ENCODE results near the gene MCRS1. TPM values are rescaled to one million over a fixed set of nuclear protein-coding genes. Genes with fewer than 3 reads are reported as not detected.

MCRS1 gene
- total RNA-seq, 4 donors from 2014 or later = 68.0 to 107 (median 85.6) TPM

DNA sequence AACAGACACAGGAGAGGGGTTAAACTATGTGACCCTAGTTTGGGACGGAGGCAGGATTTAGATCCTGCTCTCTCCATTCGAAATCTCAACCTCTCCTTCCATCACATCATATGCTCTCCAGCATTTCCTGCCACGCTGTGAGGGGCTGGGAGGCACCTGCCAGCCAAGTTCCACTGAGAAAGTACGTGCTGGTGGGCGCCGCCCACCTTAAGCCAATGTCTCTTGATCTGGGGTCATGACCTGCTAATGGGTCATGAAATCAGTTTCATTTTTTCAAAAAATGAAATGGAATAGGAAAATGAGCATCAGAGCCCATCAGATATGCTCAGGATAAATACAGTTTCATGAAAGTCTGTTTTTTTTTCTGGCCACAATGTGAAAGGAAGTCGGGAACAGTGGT is 7.2 kb downstream of the MCRS1 start:
- H3K36me3 ChIP-seq = peaks cover 0 to 93% (median 0%) of the 10 kb centered on the region in 3 donors
- DNase-seq = no peak
- H3K27ac ChIP-seq = no peak overlapping the region
- no peaks in the 10 kb centered on the region for H3K4me1 ChIP-seq
- TF ChIP-seq POLR2A (IDR thresholded peaks at IDR 0.05) = no peak
- TF ChIP-seq, protein P1, sequence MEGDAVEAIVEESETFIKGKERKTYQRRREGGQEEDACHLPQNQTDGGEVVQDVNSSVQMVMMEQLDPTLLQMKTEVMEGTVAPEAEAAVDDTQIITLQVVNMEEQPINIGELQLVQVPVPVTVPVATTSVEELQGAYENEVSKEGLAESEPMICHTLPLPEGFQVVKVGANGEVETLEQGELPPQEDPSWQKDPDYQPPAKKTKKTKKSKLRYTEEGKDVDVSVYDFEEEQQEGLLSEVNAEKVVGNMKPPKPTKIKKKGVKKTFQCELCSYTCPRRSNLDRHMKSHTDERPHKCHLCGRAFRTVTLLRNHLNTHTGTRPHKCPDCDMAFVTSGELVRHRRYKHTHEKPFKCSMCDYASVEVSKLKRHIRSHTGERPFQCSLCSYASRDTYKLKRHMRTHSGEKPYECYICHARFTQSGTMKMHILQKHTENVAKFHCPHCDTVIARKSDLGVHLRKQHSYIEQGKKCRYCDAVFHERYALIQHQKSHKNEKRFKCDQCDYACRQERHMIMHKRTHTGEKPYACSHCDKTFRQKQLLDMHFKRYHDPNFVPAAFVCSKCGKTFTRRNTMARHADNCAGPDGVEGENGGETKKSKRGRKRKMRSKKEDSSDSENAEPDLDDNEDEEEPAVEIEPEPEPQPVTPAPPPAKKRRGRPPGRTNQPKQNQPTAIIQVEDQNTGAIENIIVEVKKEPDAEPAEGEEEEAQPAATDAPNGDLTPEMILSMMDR (IDR thresholded peaks at IDR 0.05) = no peak
- H3K27me3 ChIP-seq = no peaks in the 10 kb centered on the region
- no peak overlapping the region for H3K4me3 ChIP-seq
- no peaks in the 10 kb centered on the region for H3K9me3 ChIP-seq

DNA sequence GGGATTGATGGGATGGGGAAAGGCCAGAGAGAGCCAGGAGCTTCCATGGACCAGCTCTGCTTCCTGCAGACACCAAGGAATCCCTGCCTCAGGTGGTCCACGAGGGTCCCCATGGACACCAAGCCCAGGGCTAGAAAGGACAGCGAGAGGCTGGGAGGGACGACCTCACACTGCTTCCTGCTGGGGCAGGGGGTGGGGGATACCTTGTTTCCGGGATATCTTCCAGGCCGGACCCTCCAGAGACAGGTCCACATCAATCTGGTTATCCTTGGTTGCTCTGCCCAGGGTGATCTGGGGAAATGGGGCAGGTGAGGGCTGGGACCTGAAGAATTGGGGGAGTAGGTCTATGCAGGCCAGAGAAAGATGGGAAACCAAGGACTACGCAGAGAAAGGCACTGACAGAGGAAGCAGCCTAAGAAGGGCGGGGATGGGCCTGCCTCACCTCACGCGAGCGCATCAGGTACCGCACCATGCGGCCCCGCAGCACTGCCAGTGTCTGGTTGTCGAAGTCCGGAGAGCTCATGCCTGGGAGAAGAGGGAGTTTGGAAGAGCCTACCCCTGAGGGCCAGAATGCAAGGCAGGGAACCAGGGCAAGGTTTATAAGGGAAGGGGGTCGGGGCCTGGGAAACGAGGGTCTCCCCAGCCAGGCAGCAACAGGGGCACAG is 8.8 kb downstream of the MCRS1 start:
- H3K9me3 ChIP-seq = no peaks in the 10 kb centered on the region
- peaks cover 0 to 78% (median 0%) of the 10 kb centered on the region in 3 donors for H3K36me3 ChIP-seq
- H3K4me1 ChIP-seq = no peaks in the 10 kb centered on the region
- TF ChIP-seq, protein P1 (IDR thresholded peaks at IDR 0.05) = no peak
- TF ChIP-seq POLR2A (IDR thresholded peaks at IDR 0.05) = no peak
- no peak overlapping the region for H3K27ac ChIP-seq
- DNase-seq = peak in 1 of 3 donors; percentile 44
- no peaks in the 10 kb centered on the region for H3K27me3 ChIP-seq
- no peak overlapping the region for H3K4me3 ChIP-seq

DNA sequence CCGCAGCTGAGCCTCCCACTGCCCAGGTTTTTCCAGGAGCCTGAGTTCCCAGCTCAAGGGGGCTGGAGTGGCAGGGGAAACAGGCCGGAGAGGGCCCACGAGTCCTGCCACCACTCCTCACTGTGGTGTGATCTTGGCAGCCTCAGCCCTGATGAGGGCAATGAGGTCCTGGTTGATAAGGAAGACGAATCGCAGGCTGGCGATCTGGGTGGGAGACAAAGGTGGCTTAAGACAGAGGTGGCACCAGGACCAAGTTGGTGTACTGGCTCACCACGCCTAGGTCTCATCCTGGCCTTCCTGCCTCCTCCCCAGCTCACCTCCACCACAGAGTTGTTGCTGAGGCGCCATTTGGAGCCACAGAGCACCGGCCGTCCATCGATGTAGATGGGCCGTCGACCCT is 9.4 kb downstream of the MCRS1 start:
- TF ChIP-seq, protein P1 (IDR thresholded peaks at IDR 0.05) = no peak
- no peak for TF ChIP-seq POLR2A (IDR thresholded peaks at IDR 0.05)
- DNase-seq = no peak
- peaks cover 0 to 72% (median 0%) of the 10 kb centered on the region in 3 donors for H3K36me3 ChIP-seq

DNA sequence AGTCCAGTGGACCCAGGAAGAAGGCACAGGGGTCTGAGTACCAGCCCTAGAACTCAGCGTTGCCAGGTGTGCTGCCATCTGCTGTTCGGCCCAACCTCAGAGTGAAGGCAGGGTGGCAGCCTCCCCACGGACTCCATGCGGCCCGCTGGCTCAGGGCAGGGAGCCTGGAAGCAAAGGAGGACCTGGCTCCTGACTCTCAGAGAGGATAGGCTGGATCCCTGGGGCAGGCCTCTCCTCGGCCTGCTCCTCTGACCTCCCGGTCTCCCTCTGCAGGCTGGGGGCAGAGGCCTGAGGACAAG is 10.1 kb downstream of the MCRS1 start:
- Histone ChIP-seq H3K9me3 (no peaks in the 10 kb centered on the region), H3K4me1 (no peaks in the 10 kb centered on the region), H3K4me3 (no peak overlapping the region), H3K27ac (no peak overlapping the region), H3K27me3 (no peaks in the 10 kb centered on the region), H3K36me3 (peaks cover 0 to 65% (median 0%) of the 10 kb centered on the region in 3 donors)
- TF ChIP-seq POLR2A (IDR thresholded peaks at IDR 0.05) = no peak
- TF ChIP-seq, protein P1 (IDR thresholded peaks at IDR 0.05) = no peak
- DNase-seq = peak in 1 of 3 donors; percentile 41

More for the DNA sequence above, 9.4 kb downstream of the MCRS1 start:
- Histone ChIP-seq H3K4me1 (no peaks in the 10 kb centered on the region), H3K4me3 (no peak overlapping the region), H3K27me3 (no peaks in the 10 kb centered on the region), H3K27ac (no peak overlapping the region), H3K9me3 (no peaks in the 10 kb centered on the region)

DNA sequence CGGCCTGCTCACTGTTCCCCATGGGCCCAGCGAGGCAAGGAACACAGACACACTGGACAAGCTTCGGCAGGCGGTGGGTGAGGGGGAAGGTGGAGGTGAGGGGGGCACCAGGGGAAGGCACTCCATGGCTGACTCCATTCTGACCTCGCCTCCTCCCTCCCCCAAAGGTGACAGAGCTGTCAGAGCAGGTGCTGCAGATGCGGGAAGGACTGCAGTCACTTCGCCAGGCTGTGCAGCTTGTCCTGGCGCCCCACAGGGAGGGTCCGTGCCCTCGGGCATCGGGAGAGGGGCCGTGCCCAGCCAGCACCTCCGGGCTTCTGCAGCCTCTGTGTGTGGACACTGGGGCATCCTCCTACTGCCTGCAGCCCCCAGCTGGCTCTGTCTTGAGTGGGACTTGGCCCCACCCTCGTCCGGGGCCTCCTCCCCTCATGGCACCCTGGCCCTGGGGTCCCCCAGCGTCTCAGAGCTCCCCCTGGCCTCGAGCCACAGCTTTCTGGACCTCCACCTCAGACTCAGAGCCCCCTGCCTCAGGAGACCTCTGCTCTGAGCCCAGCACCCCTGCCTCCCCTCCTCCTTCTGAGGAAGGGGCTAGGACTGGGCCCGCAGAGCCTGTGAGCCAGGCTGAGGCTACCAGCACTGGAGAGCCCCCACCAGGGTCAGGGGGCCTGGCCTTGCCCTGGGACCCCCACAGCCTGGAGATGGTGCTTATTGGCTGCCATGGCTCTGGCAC is 10.6 kb downstream of the MCRS1 start:
- no peaks in the 10 kb centered on the region for H3K27me3 ChIP-seq
- H3K9me3 ChIP-seq = no peaks in the 10 kb centered on the region
- H3K4me1 ChIP-seq = no peaks in the 10 kb centered on the region
- TF ChIP-seq, protein P1 (IDR thresholded peaks at IDR 0.05) = no peak
- TF ChIP-seq POLR2A (IDR thresholded peaks at IDR 0.05) = no peak
- no peak overlapping the region for H3K4me3 ChIP-seq
- H3K27ac ChIP-seq = no peak overlapping the region
- peaks cover 0 to 60% (median 0%) of the 10 kb centered on the region in 3 donors for H3K36me3 ChIP-seq
- DNase-seq = peak in 1 of 3 donors; percentile 45
